DOHH2 (cell line): ENCODE results near the gene TRIM67.

Experiments used
- EZH2phosphoT487 ChIP-seq: fragments of 200-600 bp; sonication (generic); IDR thresholded peaks from 2 replicates; pipeline ENCODE4 v1.6.1; 2017; ENCODE audit warnings: borderline replicate concordance, mild to moderate bottlenecking, antibody characterized with exemption, low read length, moderate library complexity, mixed read lengths
- TF ChIP-seq, protein P1 (sequence below): fragments of 200-600 bp; sonication (generic); IDR thresholded peaks from one replicate; pipeline ENCODE4 v1.5.1; 2014; ENCODE audit warnings: antibody characterized with exemption, mild to moderate bottlenecking, low read depth, low read length; ENCODE audit not compliant: poor library complexity, severe bottlenecking

DNA sequence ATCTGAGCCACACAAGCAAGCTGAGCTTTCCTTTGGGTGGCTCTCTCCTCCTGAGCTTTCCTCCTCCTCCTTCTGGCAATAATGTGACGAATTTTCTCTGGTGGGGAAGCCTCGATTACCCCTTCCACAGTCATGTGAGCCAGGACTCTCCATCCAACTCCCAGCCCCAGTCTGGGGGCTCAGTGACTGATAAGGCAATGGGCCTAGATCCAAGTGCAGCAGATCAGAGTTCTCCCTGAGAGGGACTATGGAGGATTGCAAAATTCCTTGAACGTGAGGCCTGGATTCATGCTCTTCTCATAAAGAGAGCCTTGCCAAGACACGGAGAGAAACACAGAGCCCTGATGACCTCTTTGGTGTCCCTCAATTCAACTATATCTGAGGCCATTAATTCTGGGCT is 31.3 kb upstream of the TRIM67 start:
- TF ChIP-seq, protein P1, sequence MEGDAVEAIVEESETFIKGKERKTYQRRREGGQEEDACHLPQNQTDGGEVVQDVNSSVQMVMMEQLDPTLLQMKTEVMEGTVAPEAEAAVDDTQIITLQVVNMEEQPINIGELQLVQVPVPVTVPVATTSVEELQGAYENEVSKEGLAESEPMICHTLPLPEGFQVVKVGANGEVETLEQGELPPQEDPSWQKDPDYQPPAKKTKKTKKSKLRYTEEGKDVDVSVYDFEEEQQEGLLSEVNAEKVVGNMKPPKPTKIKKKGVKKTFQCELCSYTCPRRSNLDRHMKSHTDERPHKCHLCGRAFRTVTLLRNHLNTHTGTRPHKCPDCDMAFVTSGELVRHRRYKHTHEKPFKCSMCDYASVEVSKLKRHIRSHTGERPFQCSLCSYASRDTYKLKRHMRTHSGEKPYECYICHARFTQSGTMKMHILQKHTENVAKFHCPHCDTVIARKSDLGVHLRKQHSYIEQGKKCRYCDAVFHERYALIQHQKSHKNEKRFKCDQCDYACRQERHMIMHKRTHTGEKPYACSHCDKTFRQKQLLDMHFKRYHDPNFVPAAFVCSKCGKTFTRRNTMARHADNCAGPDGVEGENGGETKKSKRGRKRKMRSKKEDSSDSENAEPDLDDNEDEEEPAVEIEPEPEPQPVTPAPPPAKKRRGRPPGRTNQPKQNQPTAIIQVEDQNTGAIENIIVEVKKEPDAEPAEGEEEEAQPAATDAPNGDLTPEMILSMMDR: no peak
- TF ChIP-seq EZH2phosphoT487: no peak
